Pulmonary artery endothelial cell (primary cell): ENCODE measurements around the gene CTBP2. TPM values are rescaled to one million over a fixed set of nuclear protein-coding genes. Genes with fewer than 3 reads are reported as not detected.
"Not testable (repeated sequence)": the region's sequence is repeated elsewhere in the genome, so short reads cannot be mapped to it uniquely, and the experiment has no call there.

Experiments
- DNase-seq: peaks from one replicate; pipeline ENCODE4 v3.0.0-alpha.2; 2011; ENCODE audit warnings: low read depth, low spot score
- total RNA-seq: library from RNA; depleted of rRNA; stranded (reverse); fragments of >200 nt; gene quantifications from 2 replicates; pipeline ENCODE4 v1.2.3, GENCODE V29; 2014

The CTBP2 gene
- total RNA-seq, 1 donor from 2014 or later, result 92.1 TPM

GRCh38 chr10:125087191-125087896 is 73.0 kb downstream of the CTBP2 start:
- DNase-seq, result no peak

GRCh38 chr10:125086691-125087090 is 73.7 kb downstream of the CTBP2 start:
- no peak for DNase-seq

- DNase-seq, result no peak
Measured at GRCh38 chr10:125085258-125086054, 74.9 kb downstream of the CTBP2 start.

- peak; percentile 73 for DNase-seq
Measured at GRCh38 chr10:125084614-125085257, 75.6 kb downstream of the CTBP2 start.

- DNase-seq, result peak; percentile 85
Measured at GRCh38 chr10:125084191-125084613, 76.2 kb downstream of the CTBP2 start.

GRCh38 chr10:125083576-125083920 is 76.8 kb downstream of the CTBP2 start:
- DNase-seq, result peak; percentile 19

- no peak for DNase-seq
Measured at GRCh38 chr10:125082881-125083575, 77.3 kb downstream of the CTBP2 start.

- DNase-seq, result not testable (repeated sequence)
Measured at GRCh38 chr10:125082471-125082870, 77.9 kb downstream of the CTBP2 start.

- no peak for DNase-seq
Measured at GRCh38 chr10:125081931-125082330, 78.4 kb downstream of the CTBP2 start.

- no peak for DNase-seq
Measured at GRCh38 chr10:125080984-125081383, 79.4 kb downstream of the CTBP2 start.

GRCh38 chr10:125080296-125080695 is 80.1 kb downstream of the CTBP2 start:
- no peak for DNase-seq

- no peak for DNase-seq
Measured at GRCh38 chr10:125079091-125079600, 81.2 kb downstream of the CTBP2 start.

- peak; percentile 76 for DNase-seq
Measured at GRCh38 chr10:125076891-125077541, 83.3 kb downstream of the CTBP2 start.

GRCh38 chr10:125076121-125076825 is 84.1 kb downstream of the CTBP2 start:
- DNase-seq, result no peak

- DNase-seq, result no peak
Measured at GRCh38 chr10:125073996-125074395, 86.4 kb downstream of the CTBP2 start.

GRCh38 chr10:125072794-125073193 is 87.6 kb downstream of the CTBP2 start:
- no peak for DNase-seq

GRCh38 chr10:125071008-125071407 is 89.4 kb downstream of the CTBP2 start:
- DNase-seq, result no peak

GRCh38 chr10:125068406-125068805 is 92.0 kb downstream of the CTBP2 start:
- no peak for DNase-seq

GRCh38 chr10:125067764-125068163 is 92.6 kb downstream of the CTBP2 start:
- no peak for DNase-seq

GRCh38 chr10:125066764-125067450 is 93.5 kb downstream of the CTBP2 start:
- DNase-seq, result no peak
